GM18858 (cell line): Measurements from ENCODE around the gene KNG1.
"Not testable (repeated sequence)": the region's sequence is repeated elsewhere in the genome, so short reads cannot be mapped to it uniquely, and the experiment has no call there.

Experiments
- ATAC-seq: cut with Tn5 transposase; IDR thresholded peaks from one replicate; pipeline ENCODE4 v1.9.1; 2021; ENCODE audit not compliant: unreplicated experiment

Gene KNG1

DNA sequence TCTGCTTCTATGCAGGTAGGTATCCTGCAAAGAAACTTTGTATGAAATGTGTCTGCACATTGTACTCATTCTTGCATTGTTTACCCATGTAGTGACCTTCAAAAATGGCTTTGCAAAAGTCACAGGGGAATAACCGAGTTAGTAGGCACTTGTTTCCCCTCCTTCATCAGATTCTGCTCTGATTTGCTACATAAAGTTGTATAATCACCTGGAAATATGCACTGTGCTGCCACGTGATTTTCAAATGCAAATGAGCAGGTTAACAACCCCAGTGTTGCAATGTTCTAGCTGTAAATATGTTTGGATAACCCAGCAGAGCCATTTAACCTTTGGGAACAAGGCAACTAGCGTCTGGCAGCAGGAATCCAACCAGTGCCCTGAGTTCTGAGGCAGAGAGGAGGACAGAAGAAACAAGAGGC lies at the start of gene KNG1:
Gene KNG1, plus strand, starts transcription at position 321 of the 419 bp plus-strand sequence. CDS start 184 bp downstream, outside the sequence.
- no peak for ATAC-seq

DNA sequence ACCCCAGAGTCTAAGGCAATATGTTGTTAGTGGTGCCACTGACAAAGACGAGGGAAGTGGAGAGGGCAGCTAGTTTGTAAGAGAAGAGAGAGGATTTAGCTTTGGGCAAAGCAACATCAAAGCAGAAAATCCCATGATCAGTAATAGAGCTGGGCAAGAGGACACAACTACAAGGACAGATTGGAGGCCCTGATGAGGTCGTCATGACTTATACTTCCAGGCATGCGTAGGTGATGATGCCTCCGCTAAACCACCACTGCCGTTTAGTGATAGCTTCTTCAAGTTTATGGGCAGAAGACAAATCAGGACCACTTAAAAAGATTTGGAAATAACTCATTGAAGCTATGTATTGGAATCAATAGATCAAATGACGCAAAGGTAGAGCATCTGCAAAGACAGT lies 48.7 kb upstream of the KNG1 start:
- no peak for ATAC-seq

DNA sequence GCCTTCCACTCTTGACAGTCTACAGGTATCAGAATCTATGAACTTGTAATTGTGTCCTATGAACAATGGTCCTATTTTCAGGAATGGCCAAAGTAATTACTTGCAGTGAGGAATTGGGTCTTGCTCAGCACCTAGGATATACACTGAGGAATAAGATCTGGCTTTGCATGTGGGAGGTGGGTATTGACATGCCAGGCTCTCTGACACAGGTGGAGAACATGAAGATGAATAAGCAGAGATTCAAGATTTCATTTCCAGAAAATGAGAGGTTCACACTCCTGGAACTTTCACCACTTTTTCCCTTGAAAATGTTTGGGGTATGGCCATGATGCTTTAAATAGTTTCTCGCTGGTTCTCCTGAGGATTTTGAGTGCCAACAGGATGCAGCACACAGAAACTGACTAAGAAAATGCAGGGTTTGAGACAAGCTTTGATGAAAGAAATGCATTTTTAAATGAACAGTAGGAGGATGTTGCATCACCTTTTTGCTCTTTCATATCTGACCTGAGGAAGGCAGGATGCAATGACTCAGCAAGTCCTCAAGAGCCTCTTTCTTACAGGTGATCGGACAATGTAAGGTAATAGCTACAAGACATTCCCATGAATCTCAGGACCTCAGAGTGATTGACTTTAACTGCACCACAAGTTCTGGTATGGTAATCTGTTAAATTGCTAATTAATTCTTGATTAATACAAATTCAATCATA lies 47.6 kb upstream of the KNG1 start:
- no peak for ATAC-seq

DNA sequence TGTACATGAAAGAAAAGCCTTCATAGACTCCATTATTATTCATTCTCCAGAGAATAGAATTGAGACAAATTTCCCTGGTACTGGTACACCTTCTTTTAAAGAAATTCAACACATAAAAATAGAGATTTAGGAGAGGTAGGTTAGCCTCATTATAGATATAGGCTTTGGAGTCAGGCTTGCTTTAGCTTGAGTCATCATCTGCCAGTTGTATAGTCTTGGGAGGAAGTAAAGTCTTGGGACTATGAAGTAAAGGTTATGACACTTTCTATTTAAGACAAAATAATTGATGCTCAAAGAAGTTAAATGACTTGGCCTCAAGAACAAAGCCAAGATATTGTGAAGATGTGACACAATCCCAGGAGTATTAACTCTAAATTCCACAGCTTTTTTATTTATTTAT lies 47.0 kb upstream of the KNG1 start:
- no peak for ATAC-seq

DNA sequence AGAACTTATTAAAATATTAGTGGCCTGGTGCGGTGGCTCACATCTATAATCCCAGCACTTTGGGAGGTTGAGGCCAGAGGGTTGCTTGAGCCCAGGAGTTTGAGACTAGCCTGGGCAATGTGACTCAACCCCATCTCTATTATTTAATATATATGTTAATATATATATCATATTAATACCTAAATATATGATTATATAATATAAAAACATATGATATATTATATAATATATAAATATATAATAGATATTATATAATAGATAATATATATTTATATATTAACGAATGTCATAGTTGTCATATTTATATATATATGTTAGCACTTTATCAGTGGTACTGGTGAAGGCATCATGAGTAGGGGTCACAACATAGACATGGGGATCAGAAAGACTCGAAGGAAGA lies 46.1 kb upstream of the KNG1 start:
- no peak for ATAC-seq

DNA sequence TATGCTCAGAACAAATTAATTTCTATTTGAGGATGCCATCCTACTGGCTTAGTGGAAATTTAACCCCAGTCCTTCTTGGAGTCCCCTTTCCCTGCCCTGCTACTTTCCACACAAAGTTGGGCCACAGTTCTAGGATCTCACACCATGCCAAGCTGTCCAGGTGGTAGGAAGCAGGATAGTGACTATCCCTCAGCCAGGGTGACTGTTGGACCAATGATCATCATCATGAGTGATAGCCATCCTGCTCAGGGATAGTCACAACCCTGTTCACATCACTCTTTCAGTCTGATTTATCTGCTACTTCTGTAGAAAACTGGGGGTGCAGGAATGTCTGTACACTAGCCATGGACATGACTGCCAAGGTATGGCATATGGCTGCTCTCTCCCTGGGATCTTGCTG lies 38.6 kb upstream of the KNG1 start:
- no peak for ATAC-seq

DNA sequence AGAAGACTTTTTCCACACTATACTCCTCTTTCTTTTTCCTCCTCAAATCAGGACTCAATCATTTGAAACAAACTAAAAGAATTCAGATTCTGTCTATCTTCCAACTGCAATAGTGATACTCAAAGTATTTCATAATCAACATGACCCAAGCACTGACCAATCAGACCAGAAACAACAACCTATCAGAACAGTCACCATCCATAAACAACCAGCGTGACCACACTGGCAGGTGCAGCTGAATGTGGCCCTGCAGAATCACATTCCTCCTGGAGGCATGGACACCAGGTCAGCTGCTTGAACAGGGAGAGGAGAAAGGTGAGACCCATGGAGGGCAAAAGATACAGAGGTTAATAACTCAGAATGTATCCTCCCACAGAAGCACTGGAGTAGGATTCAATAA lies 38.0 kb upstream of the KNG1 start:
- no peak for ATAC-seq

DNA sequence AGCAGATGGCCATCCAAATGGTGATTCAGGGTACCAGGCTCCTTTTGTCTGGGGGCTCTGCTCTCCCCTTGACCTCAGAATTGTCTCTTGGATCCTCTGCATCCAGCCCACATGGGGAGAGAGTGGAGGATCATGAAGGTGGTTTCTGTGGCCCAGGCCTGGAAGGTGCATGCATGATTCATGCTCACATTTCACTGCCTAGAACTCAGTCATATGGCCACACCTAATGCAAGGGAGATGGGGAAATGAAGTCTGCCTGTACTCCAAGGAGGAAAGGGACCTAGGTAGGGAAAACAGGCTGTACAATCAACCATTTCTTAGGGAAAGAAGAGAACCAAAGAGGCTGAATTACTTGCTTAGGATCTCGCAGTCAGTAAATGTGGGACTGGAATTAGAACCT lies 36.3 kb upstream of the KNG1 start:
- ATAC-seq: no peak

DNA sequence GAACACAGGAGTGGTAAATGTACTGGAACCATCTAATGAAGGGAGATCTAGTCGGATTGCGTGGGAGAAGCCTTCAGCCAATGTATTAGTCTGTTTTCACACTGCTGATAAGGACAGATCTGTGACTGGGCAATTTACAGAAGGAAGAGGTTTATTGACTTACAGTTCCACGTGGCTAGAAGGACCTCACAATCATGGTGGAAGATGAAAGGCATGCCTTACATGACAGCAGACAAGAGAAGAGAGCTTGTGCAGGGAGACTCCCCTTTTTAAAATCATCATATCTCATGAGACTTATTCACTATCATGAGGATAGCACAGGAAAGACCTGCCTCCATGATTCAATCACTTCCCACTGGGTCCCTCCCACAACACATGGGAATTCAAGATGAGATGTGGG lies 34.3 kb upstream of the KNG1 start:
- ATAC-seq: no peak

DNA sequence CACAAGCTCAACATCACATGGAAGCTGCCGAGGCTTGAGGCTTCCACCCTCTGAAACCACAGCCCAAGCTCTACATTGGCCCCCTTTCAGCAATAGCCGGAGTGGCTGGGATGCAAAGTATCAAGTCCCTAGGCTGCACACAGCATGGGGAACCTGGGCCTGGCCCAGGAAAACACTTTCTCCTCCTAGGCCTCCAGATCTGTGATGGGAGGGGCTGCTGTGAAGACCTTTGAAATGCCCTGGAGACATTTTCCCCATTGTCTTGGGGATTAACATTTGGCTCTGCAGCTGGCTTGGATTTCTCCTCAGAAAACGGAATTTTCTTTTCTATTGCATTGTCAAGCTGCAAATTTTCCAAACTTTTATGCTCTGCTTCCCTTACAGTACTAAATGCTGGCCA lies 33.2 kb upstream of the KNG1 start:
- no peak for ATAC-seq

DNA sequence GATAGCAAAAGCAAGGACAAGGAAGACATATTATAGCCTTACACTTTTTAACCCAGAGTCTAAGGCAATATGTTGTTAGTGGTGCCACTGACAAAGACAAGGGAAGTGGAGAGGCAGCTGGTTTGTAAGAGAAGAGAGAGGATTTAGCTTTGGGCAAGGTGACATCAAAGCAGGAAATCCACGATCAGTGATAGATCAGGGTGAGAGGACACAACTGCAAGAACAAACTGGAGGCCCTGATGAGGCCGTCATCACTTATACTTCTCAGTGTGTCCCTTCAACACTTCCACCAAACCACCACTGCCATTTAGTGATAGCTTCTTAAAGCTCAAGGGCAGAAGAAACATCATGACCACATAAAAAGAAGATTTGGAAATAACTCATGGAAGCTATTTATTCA lies 30.7 kb upstream of the KNG1 start:
- not testable (repeated sequence) for ATAC-seq

DNA sequence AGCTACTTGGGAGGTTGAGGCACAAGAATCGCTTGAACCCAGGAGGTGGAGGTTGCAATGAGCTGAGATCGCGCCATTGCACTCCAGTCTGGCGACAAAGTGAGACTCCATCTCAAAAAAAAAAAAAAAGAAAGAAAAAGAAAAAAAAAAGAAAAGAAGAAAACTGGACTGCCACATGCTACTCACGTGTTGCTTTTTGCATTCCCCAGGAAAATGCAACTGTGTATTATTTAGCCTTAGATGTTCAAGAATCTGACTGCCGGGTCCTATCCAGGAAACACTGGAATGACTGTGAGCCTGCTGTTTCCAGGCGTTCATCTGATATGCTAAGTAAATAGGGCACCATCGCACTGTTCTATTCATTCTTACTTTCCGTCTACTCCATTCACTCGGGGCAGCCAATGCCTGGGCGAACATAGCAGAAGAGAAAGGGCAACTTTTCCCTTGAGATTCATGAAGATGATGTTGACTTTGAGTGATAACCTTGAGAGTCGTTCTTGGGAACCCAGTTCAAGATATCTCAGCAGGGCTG lies 30.0 kb upstream of the KNG1 start:
- ATAC-seq: no peak

DNA sequence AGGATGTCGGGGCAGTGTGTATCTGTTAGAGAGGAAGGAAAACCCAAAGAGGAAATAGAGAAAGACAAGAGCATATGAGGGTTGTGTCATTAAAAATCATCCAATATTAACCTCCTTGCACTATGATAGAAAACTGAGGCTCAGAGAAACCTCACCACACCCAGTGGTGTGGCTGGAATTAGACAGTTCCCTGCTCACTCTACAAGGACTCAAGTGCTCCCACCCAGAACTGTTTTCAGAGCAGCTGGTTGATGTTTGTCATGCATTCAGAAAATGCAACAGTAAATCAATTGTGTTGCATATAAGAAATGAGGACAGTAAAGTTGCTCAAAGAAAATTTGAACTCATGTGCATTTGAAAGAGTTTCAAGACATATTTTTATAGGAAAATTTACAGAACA lies 26.9 kb upstream of the KNG1 start:
- not testable (repeated sequence) for ATAC-seq

DNA sequence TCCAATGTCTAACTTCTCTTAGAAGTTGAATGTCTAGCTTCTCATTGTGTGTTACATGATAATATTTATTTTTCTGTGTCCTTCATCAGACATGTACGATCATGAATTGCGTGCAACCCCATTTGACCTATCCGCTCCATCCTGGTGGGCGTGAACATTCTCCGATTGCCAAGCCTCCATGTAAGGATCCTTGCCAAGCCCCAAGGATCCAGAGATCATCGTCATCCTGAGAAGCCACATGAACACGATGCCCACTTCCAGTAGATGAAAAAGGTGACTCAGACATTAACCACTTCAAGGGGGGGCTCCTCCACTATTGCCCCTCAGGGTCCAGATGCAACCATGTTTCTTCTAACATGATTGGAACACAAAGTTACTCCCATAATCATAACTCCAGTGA lies 25.5 kb upstream of the KNG1 start:
- no peak for ATAC-seq

DNA sequence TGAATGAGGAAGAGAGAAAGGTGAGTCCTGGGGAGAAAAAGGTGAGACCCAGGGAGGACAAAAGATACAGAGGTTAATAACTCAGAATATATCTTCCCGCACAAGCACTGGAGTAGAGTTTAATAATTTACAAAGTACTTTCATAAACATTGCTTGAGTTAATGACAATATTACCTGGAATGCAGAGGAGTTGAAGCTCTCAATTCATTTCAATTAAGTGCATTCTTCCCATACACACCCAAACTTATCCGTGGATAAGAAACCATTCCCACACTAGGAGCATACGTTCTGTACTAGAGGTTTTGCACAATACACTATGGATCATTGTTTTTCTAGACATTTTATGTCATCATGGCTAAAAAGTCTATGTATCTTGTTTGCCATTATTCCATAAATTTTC lies 23.3 kb upstream of the KNG1 start:
- ATAC-seq: no peak

DNA sequence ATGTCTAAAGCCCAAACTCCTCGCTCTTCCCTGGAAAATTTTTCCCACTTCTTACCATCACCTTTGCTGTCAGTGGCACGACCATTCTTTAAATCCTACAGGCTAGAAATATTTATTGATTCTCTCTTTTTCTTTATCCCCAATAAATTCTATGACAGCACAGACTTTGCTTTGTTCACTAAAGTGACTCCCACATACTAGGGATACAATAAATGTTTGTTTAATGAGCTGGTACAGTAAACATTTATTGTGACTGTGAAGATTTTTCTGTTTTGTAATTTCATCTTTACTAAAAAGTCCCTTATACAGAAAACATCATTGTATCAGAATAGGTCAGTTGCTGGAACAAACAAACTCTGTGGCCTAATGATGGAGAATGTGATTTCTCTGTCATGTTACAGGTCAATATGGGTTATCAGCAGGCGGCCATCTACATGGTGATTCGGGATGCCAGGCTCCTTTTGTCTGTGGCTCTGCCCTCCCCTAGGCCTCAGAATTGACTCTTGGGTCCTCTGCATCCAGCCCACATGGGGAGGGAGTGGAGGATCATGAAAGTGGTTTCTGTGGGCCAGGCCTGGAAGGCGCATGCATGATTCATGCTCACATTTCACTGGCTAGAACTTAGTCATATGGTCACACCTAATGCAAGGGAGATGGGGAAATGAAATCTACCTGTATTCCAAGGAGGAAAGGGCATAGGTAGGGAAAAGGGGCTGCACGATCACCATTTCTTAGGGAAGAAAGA lies 22.7 kb upstream of the KNG1 start:
- ATAC-seq: no peak

DNA sequence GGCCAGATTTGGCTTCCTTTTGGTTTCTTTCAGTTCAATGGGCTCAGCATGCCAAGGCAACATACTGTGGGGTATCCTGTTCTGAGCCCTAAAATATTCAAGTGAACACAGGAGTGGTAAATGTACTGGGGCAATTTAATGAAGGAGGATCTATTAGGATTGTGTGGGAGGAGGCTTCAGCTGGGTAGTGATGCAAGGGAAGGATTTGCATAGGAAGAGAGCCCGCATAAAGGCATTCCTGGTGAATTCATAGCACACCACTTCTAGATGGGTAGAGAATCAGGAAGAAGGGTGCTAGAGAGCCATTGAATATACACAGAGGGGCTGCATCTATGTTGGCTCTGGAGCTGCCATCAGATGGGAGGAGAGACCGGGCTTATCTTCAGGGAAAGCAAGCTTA lies 20.6 kb upstream of the KNG1 start:
- ATAC-seq: no peak

DNA sequence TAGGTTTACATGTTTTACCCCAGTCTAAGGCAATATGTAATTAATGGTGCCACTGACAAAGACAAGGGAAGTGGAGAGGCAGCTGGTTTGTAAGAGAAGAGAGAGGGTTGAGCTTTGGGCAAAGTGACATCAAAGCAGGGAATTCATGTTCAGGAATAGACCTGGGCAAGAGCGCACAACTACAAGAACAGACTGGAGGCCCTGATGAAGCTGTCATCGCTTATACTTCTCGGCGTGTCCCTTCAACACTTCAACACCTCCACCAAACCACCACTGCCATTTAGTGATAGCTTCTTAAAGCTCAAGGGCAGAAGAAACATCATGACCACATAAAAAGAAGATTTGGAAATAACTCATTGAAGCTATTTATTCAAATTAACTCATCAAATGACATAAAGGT lies 19.6 kb upstream of the KNG1 start:
- no peak for ATAC-seq

DNA sequence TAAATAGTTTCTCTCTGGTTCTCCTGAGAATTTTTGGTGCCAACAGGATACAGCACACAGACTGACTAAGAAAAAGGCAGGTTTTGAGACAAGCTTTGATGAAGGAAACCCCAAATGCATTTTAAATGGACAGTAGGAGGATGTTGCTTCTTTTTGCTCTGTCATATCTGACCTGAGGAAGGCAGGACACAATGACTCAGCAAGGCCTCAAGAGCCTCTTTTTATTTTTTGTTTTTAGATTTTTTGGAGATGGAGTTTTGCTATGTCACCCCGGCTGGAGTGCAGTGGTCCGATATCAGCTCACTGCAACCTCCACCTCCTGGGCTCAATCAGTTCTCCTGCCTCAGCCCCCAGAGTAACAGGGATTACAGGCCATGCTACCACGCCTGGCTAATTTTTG lies 16.9 kb upstream of the KNG1 start:
- no peak for ATAC-seq

DNA sequence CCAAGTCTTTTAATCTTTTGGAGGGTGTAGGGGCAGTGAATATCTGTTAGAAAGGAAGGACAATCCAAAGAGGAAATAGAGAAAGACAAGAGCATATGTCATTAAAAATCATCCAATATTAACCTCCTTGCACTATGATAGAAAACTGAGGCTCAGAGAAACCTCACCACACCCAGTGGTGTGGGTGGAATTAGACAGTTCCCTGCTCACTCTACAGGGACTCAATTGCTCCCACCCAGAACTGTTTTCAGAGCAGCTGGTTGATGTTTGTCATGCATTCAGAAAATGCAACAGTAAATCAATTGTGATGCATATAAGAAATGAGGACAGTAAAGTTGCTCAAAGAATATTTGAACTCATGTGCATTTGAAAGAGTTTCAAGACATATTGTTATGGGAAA lies 14.7 kb upstream of the KNG1 start:
- ATAC-seq: not testable (repeated sequence)

DNA sequence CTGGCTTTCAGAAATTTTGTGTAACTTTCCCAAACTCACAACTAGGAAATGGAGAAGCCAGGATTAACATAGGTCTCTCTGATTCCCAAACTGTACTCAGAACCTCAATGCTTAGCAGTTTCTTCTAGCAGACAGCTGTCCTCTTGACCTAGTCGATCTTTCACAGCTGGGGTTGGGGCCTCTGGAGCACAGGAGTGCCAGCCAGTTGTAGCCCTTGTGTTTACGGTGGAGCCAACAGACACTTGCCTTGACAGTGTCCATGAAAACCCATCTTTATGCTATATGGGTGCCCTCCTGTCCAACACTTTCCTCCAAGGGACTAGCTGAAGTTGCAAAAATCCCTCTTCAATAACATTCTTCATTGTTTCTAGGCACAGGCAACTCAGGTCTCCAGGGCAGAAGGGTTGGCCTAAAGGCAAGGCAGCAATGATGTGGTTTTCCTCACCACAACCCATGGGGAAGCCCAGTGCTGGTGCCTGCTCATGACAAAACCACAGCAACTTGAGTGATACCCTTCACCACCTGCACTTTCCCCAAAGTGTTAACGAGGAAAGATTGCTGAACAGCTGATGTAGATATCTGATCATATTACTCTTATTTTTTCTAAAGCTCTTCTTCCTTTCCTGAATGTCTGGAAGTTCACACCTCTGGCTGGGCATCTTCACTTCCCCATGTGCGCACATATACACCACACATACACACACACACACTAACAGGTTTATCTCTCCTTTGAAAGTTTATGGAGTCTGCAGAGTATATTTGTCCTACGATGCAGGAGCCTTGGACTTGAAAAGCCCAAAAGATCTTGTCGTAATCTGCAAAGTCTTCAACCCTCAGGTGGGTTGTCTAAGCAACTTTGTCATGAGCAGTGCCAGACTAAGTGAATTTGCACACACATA lies 11.0 kb upstream of the KNG1 start:
- ATAC-seq: no peak
